Tibial nerve (tissue), 4 donors: Measurements from ENCODE around the gene ADCY2. TPM values are rescaled to one million over a fixed set of nuclear protein-coding genes. Genes with fewer than 3 reads are reported as not detected.

ENCODE experiments used
- DNase-seq, 2 donors: peaks; one replicate each; pipeline ENCODE4 v3.0.0-alpha.2; 2019; ENCODE audit warnings: low spot score in 2 of 2
- H3K27ac ChIP-seq, 4 donors: fragments of 200-600 bp; sonication (generic) in 3 of 4; one replicate each; pipeline ENCODE4 v1.5.1; 2017 to 2019; ENCODE audit warnings: mild to moderate bottlenecking in 1 of 4
- H3K27me3 ChIP-seq, 2 donors: fragments of 200-600 bp; sonication (generic) in 1 of 2; one replicate each; pipeline versions ENCODE4 v1.5.1 to v1.6.0; 2017 to 2019
- H3K36me3 ChIP-seq, 3 donors: fragments of 200-600 bp; sonication (generic); one replicate each; pipeline ENCODE4 v1.5.1; 2018 to 2019
- H3K4me1 ChIP-seq, 4 donors: fragments of 200-600 bp; sonication (generic) in 3 of 4; one replicate each; pipeline ENCODE4 v1.5.1; 2017 to 2019
- H3K4me3 ChIP-seq, 4 donors: fragments of 200-600 bp; sonication (generic) in 3 of 4; one replicate each; pipeline ENCODE4 v1.5.1; 2017 to 2019; ENCODE audit warnings: mild to moderate bottlenecking in 1 of 4, moderate library complexity in 1 of 4
- H3K9me3 ChIP-seq, 4 donors: fragments of 200-600 bp; sonication (generic) in 3 of 4; one replicate each; pipeline ENCODE4 v1.5.1; 2017 to 2019
- EP300 ChIP-seq, 2 donors: sonication (generic); formaldehyde crosslinking; IDR thresholded peaks; one replicate each; pipeline ENCODE4 v1.6.1; 2017; ENCODE audit warnings: antibody characterized with exemption in 2 of 2, mild to moderate bottlenecking in 1 of 2
- POLR2A ChIP-seq, 2 donors: fragments of 450-650 bp; IDR thresholded peaks; one replicate each; pipeline ENCODE4 v1.6.1; 2017; ENCODE audit warnings: antibody characterized with exemption in 2 of 2, mild to moderate bottlenecking in 2 of 2, moderate library complexity in 2 of 2
- WGBS, 2 donors: methylation state at CpG; one replicate each; pipeline ENCODE4 v1.1.5; 2018; 5-methylcytosine and 5-hydroxymethylcytosine counted together
- total RNA-seq, 4 donors: library from RNA; depleted of rRNA; stranded (reverse); fragments of >200 nt; gene quantifications; one replicate each; pipeline ENCODE4 v1.1.0, GENCODE V29; 2016
- TF ChIP-seq, protein P1 (sequence below), 5 experiments: fragments of 200-600 bp in 3 of 5; fragments of 450-650 bp in 2 of 5; sonication (generic) in 3 of 5; IDR thresholded peaks; one replicate each; pipeline ENCODE4 v1.5.1; 2016 to 2019; ENCODE audit warnings: antibody characterized with exemption in 5 of 5, mild to moderate bottlenecking in 3 of 5, moderate library complexity in 2 of 5

ADCY2 gene
- total RNA-seq, 4 donors from 2014 or later, result 4.2 to 11.8 (median 10.0) TPM

DNA sequence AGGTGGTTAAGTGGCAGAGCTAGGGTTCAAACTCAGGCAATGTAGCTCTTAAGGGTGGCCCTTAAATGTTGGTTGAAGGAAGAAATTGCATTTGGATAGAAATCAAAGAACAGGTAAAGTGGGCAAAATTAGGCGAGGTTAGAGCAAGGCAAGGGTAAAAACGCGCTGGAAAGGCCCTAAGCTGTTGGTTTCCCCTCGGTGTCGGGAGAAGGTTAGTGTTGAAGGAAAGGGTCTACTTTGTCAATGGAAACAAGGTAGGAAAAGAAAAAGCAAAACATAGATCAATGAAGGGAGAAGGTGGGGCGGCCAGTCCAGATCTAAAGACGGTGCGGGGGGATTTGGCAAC lies 472.5 kb downstream of the ADCY2 start:
- Histone ChIP-seq H3K4me1 (peaks cover 0 to 63% (median 10%) of the 10 kb centered on the region in 4 donors), H3K36me3 (peaks cover 0 to 28% (median 0%) of the 10 kb centered on the region in 3 donors), H3K27me3 (no peaks in the 10 kb centered on the region), H3K27ac (peak overlapping the region; percentile 78 to 90 (median 83)), H3K4me3 (peak overlapping the region; percentile 77 to 100 (median 94)), H3K9me3 (no peaks in the 10 kb centered on the region)
- TF ChIP-seq POLR2A (IDR thresholded peaks at IDR 0.05) (no peak), EP300 (IDR thresholded peaks at IDR 0.05) (no peak)
- no peak for DNase-seq
- whole genome bisulfite sequencing, 2 donors, result 0 to 1% methylated on average over 8 of the region's 8 CpGs

GRCh38 chr5:7868773-7869473 lies 473.0 kb downstream of the ADCY2 start, which contains the start of the genes FASTKD3 and MTRR:
Gene FASTKD3, minus strand, starts transcription at chr5:7869031. Its CDS starts 948 bp downstream, at chr5:7868083.
Gene MTRR, plus strand, starts transcription at chr5:7869148. Its CDS starts 1,647 bp downstream, at chr5:7870795.
- 0 to 1% methylated on average over 25 to 28 of the region's 83 CpGs for WGBS, 2 donors
- peak within 1 kb of the TSS; percentile 77 to 100 (median 94) for H3K4me3 ChIP-seq
- peak; percentile 86 to 91 for DNase-seq

GRCh38 chr5:7869474-7870136 lies 473.7 kb downstream of the ADCY2 start:
- no peak for DNase-seq
- Histone ChIP-seq H3K4me1 (peaks cover 0 to 63% (median 10%) of the 10 kb centered on the region in 4 donors), H3K9me3 (no peaks in the 10 kb centered on the region), H3K27ac (peak overlapping the region; percentile 78 to 90 (median 83)), H3K36me3 (peaks cover 0 to 21% (median 0%) of the 10 kb centered on the region in 3 donors), H3K27me3 (no peaks in the 10 kb centered on the region), H3K4me3 (peak overlapping the region; percentile 77 to 100 (median 94))
- 3% methylated on average over 21 to 26 of the region's 41 CpGs for WGBS, 2 donors
- no peak for TF ChIP-seq POLR2A (IDR thresholded peaks at IDR 0.05)
- TF ChIP-seq, protein P1, sequence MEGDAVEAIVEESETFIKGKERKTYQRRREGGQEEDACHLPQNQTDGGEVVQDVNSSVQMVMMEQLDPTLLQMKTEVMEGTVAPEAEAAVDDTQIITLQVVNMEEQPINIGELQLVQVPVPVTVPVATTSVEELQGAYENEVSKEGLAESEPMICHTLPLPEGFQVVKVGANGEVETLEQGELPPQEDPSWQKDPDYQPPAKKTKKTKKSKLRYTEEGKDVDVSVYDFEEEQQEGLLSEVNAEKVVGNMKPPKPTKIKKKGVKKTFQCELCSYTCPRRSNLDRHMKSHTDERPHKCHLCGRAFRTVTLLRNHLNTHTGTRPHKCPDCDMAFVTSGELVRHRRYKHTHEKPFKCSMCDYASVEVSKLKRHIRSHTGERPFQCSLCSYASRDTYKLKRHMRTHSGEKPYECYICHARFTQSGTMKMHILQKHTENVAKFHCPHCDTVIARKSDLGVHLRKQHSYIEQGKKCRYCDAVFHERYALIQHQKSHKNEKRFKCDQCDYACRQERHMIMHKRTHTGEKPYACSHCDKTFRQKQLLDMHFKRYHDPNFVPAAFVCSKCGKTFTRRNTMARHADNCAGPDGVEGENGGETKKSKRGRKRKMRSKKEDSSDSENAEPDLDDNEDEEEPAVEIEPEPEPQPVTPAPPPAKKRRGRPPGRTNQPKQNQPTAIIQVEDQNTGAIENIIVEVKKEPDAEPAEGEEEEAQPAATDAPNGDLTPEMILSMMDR (IDR thresholded peaks at IDR 0.05), result no peak
- TF ChIP-seq EP300 (IDR thresholded peaks at IDR 0.05), result no peak

More at GRCh38 chr5:7868773-7869473, 473.0 kb downstream of the ADCY2 start, which contains the start of the genes FASTKD3 and MTRR:
- peaks cover 0 to 23% (median 0%) of the 10 kb centered on the region in 3 donors for H3K36me3 ChIP-seq
- peaks cover 0 to 63% (median 10%) of the 10 kb centered on the region in 4 donors for H3K4me1 ChIP-seq
- H3K27me3 ChIP-seq, result no peaks in the 10 kb centered on the region
- TF ChIP-seq, protein P1 (IDR thresholded peaks at IDR 0.05), result peak in 1 of 5 experiments; percentile 56
- TF ChIP-seq EP300 (IDR thresholded peaks at IDR 0.05) (peak; percentile 22 to 71), POLR2A (IDR thresholded peaks at IDR 0.05) (peak; percentile 13 to 59)
- peak within 1 kb of the TSS; percentile 78 to 90 (median 83) for H3K27ac ChIP-seq
- H3K9me3 ChIP-seq, result no peaks in the 10 kb centered on the region

GRCh38 chr5:7871653-7872052 lies 475.7 kb downstream of the ADCY2 start:
- DNase-seq, result no peak
- no peak overlapping the region for H3K27ac ChIP-seq
- no peaks in the 10 kb centered on the region for H3K27me3 ChIP-seq
- peaks cover 0 to 29% (median 5%) of the 10 kb centered on the region in 3 donors for H3K36me3 ChIP-seq
- H3K9me3 ChIP-seq, result no peaks in the 10 kb centered on the region
- TF ChIP-seq POLR2A (IDR thresholded peaks at IDR 0.05), result no peak
- TF ChIP-seq, protein P1 (IDR thresholded peaks at IDR 0.05), result no peak
- no peak for TF ChIP-seq EP300 (IDR thresholded peaks at IDR 0.05)
- 82 to 84% methylated on average over 2 of the region's 2 CpGs for WGBS, 2 donors
- peaks cover 0 to 48% (median 10%) of the 10 kb centered on the region in 4 donors for H3K4me1 ChIP-seq
- no peak overlapping the region for H3K4me3 ChIP-seq

DNA sequence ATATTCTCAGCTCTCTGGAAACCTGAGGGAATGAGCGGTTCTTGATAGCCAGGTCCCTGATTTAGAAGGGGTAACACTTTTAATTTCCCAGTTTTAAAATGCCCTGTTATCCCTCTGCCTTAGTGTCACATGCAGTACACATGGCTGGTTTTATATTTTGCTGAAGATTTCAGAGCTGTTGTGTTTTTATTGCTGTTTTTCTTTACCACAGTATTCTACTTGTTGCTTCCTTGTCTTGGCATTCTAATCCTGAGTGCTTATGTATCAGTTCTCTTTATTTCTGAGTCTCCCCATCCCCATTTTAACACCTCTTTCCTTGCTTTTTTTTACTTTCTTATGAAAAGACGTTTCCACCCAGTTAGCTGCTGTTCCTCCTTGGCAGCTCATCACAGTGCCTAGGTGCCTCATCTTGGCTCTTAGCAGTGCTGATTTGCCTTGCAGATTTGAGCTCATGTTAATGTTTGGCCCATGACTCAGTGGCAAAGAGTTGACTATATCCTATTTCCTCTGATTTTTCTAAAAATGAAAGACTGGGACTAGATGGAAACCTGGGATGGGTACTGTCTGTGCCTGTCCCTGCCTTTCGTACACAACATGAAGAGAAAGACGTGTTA lies 476.7 kb downstream of the ADCY2 start:
- Histone ChIP-seq H3K4me1 (peaks cover 0 to 44% (median 10%) of the 10 kb centered on the region in 4 donors), H3K27me3 (no peaks in the 10 kb centered on the region), H3K36me3 (peaks cover 0 to 35% (median 5%) of the 10 kb centered on the region in 3 donors), H3K27ac (no peak overlapping the region), H3K9me3 (no peaks in the 10 kb centered on the region), H3K4me3 (no peak overlapping the region)
- no peak for DNase-seq
- TF ChIP-seq, protein P1 (IDR thresholded peaks at IDR 0.05), result no peak
- no peak for TF ChIP-seq POLR2A (IDR thresholded peaks at IDR 0.05)
- no peak for TF ChIP-seq EP300 (IDR thresholded peaks at IDR 0.05)
- WGBS, 2 donors, result 75 to 77% methylated on average over 4 of the region's 4 CpGs
